OCI-LY7 (cell line): ENCODE results near the gene SERINC5. TPM values are rescaled to one million over a fixed set of nuclear protein-coding genes. Genes with fewer than 3 reads are reported as not detected.
"Not testable (repeated sequence)": the region's sequence is repeated elsewhere in the genome, so short reads cannot be mapped to it uniquely, and the experiment has no call there.

Experiments
- BruUV-seq: library from RNA; stranded (reverse); fragments of 400-500 nt; replicated peaks from 2 replicates; lab custom pipeline; 2021; lab: Mats Ljungman, UMichigan
- CTCF ChIA-PET: fragments of 300-600 bp; sonication (Branson Sonifier 250); formaldehyde crosslinking; loops from one replicate; lab custom pipeline; 2022; ENCODE audit warnings: antibody characterized with exemption; ENCODE audit not compliant: unreplicated experiment; lab: Charles Lee
- POLR2A ChIA-PET: fragments of 300-600 bp; sonication (Branson Sonifier 250); formaldehyde crosslinking; loops from one replicate; lab custom pipeline; 2022; ENCODE audit warnings: antibody characterized with exemption; lab: Charles Lee
- DNase-seq: peaks from one replicate; pipeline ENCODE4 v3.0.0-alpha.2; 2015; ENCODE audit warnings: low spot score
- H2AFZ ChIP-seq: fragments of 200-600 bp; sonication (generic), shearing (Covaris generic); 2 replicates; pipeline ENCODE4 v1.6.1; 2014; ENCODE audit warnings: mild to moderate bottlenecking, antibody characterized with exemption, low read length, moderate library complexity
- H3K27ac ChIP-seq: fragments of 200-600 bp; sonication (generic); 2 replicates; pipeline ENCODE4 v1.5.1; 2014; ENCODE audit warnings: mixed run types, low read depth, mild to moderate bottlenecking, moderate library complexity, low read length, inconsistent platforms; ENCODE audit not compliant: poor library complexity, severe bottlenecking
- H3K36me3 ChIP-seq: fragments of 200-600 bp; sonication (generic); 2 replicates; pipeline ENCODE4 v1.6.1; 2014; ENCODE audit warnings: mild to moderate bottlenecking, antibody characterized with exemption, low read length, moderate library complexity, mixed read lengths; ENCODE audit not compliant: insufficient read depth
- H3K4me1 ChIP-seq: fragments of 200-600 bp; sonication (generic); 2 replicates; pipeline ENCODE4 v1.5.1; 2014; ENCODE audit warnings: mild to moderate bottlenecking, low read length; ENCODE audit not compliant: insufficient read depth, poor library complexity, severe bottlenecking
- H3K4me2 ChIP-seq: fragments of 200-600 bp; sonication (generic); 2 replicates; pipeline ENCODE4 v1.6.1; 2014; ENCODE audit warnings: mild to moderate bottlenecking, low read length
- H3K4me3 ChIP-seq: fragments of 200-600 bp; sonication (generic); 2 replicates; pipeline ENCODE4 v1.5.1; 2014; ENCODE audit warnings: mild to moderate bottlenecking, low read depth, low read length; ENCODE audit not compliant: poor library complexity, severe bottlenecking
- H3K79me2 ChIP-seq: fragments of 200-600 bp; sonication (generic); 2 replicates; pipeline ENCODE4 v1.6.1; 2016; ENCODE audit warnings: low read depth, mild to moderate bottlenecking, low read length, moderate library complexity, mixed read lengths; ENCODE audit not compliant: insufficient read depth
- H3K9me2 ChIP-seq: fragments of 200-600 bp; sonication (generic); 2 replicates; pipeline ENCODE4 v1.6.1; 2016; ENCODE audit warnings: mild to moderate bottlenecking, low read length, mixed read lengths; ENCODE audit not compliant: insufficient read depth
- H3K9me3 ChIP-seq: fragments of 200-600 bp; sonication (generic); 2 replicates; pipeline ENCODE4 v1.6.1; 2014; ENCODE audit warnings: mild to moderate bottlenecking, mixed run types, low read length, mixed read lengths
- H4K20me1 ChIP-seq: fragments of 200-600 bp; sonication (generic); 2 replicates; pipeline ENCODE4 v1.6.1; 2014; ENCODE audit warnings: mild to moderate bottlenecking, antibody characterized with exemption, low read length, moderate library complexity, mixed read lengths; ENCODE audit not compliant: insufficient read depth
- CTCF ChIP-seq: fragments of 200-600 bp; sonication (generic); conservative IDR thresholded peaks from 2 replicates; pipeline ENCODE4 v1.5.1; 2014; ENCODE audit warnings: mild to moderate bottlenecking, antibody characterized with exemption, low read length, moderate library complexity, mixed read lengths
- EZH2phosphoT487 ChIP-seq: fragments of 200-600 bp; sonication (generic); IDR thresholded peaks from 2 replicates; pipeline ENCODE4 v1.6.1; 2018; ENCODE audit warnings: low read depth, borderline replicate concordance, mild to moderate bottlenecking, mixed run types, antibody characterized with exemption, low read length, moderate library complexity, mixed read lengths
- intact Hi-C: fragments of 100-400 bp; cut with micrococcal nuclease; formaldehyde crosslinking; loops from one replicate; pipeline ENCODE4 v1.10.0; 2022; ENCODE audit not compliant: unreplicated experiment
- total RNA-seq, 2 experiments: library from RNA; depleted of rRNA in 1 of 2; stranded (reverse); fragments of >200 nt in 1 of 2; shearing (Covaris generic) in 1 of 2; gene quantifications; 2 replicates each; pipeline ENCODE4 v1.2.3, GENCODE V29; 2014 to 2022

The SERINC5 gene
- total RNA-seq, 2 experiments from 2014 or later: 31.2 to 87.9 TPM

GRCh38 chr5:80206282-80206681 is 49.6 kb downstream of the SERINC5 start:
- Histone ChIP-seq H3K4me1 (no peaks in the 10 kb centered on the region), H2AFZ (no peak overlapping the region), H3K4me2 (no peak overlapping the region), H3K79me2 (peaks cover 68% of the 10 kb centered on the region; the same call in 1 of the 2 replicates), H3K9me2 (no peaks in the 10 kb centered on the region), H3K4me3 (no peak overlapping the region), H3K9me3 (peaks cover 16% of the 10 kb centered on the region), H4K20me1 (no peaks in the 10 kb centered on the region), H3K27ac (no peak overlapping the region), H3K36me3 (peaks cover 77% of the 10 kb centered on the region)
- ChIA-PET CTCF (no interaction called here), POLR2A (interaction anchor here (0.6 to 1.8 kb wide), 8 partner anchors 10 to 773 kb away, joined by 3 to 4 read pairs (median 4); no protein-coding TSS in a partner anchor)
- DNase-seq: no peak
- no TSS peak for BruUV-seq
- TF ChIP-seq EZH2phosphoT487: no peak
- TF ChIP-seq CTCF: no peak
- intact Hi-C loops: no loop called here

GRCh38 chr5:80205846-80206245 is 50.0 kb downstream of the SERINC5 start:
- Histone ChIP-seq H3K4me2 (no peak overlapping the region), H3K9me2 (no peaks in the 10 kb centered on the region), H3K4me3 (no peak overlapping the region), H3K36me3 (peaks cover 78% of the 10 kb centered on the region), H4K20me1 (no peaks in the 10 kb centered on the region), H2AFZ (no peak overlapping the region), H3K79me2 (peaks cover 68% of the 10 kb centered on the region; the same call in 1 of the 2 replicates), H3K4me1 (no peaks in the 10 kb centered on the region), H3K27ac (no peak overlapping the region), H3K9me3 (peaks cover 16% of the 10 kb centered on the region)
- intact Hi-C loops: no loop called here
- TF ChIP-seq CTCF: no peak
- TF ChIP-seq EZH2phosphoT487: no peak
- no peak for DNase-seq
- BruUV-seq: no TSS peak
- POLR2A ChIA-PET: interaction anchor here (0.6 to 1.8 kb wide), 5 partner anchors 9 to 151 kb away, joined by 3 to 4 read pairs (median 4); no protein-coding TSS in a partner anchor
- CTCF ChIA-PET: no interaction called here

GRCh38 chr5:80204808-80205614 is 50.8 kb downstream of the SERINC5 start:
- no peak overlapping the region for H3K4me2 ChIP-seq
- no TSS peak for BruUV-seq
- CTCF ChIA-PET: interaction anchor here (0.6 to 0.8 kb wide), 3 partner anchors 13 to 181 kb away, joined by 3 to 5 read pairs (median 3); no protein-coding TSS in a partner anchor
- intact Hi-C loops: no loop called here
- H3K4me3 ChIP-seq: no peak overlapping the region
- peak; percentile 45 for DNase-seq
- TF ChIP-seq EZH2phosphoT487 (no peak), CTCF (no peak)
- H3K79me2 ChIP-seq: peaks cover 61% of the 10 kb centered on the region; the same call in 1 of the 2 replicates
- H4K20me1 ChIP-seq: no peaks in the 10 kb centered on the region
- no peak overlapping the region for H3K27ac ChIP-seq
- no peaks in the 10 kb centered on the region for H3K9me2 ChIP-seq
- H3K36me3 ChIP-seq: peaks cover 76% of the 10 kb centered on the region
- no peak overlapping the region for H2AFZ ChIP-seq
- H3K4me1 ChIP-seq: no peaks in the 10 kb centered on the region
- POLR2A ChIA-PET: interaction anchor here (0.5 to 1.8 kb wide), 11 partner anchors 8 to 57 kb away, joined by 3 to 7 read pairs (median 4); no protein-coding TSS in a partner anchor
- H3K9me3 ChIP-seq: peaks cover 16% of the 10 kb centered on the region

GRCh38 chr5:80201763-80202162 is 54.1 kb downstream of the SERINC5 start:
- POLR2A ChIA-PET: not testable (repeated sequence)

More at GRCh38 chr5:80201763-80202162, 54.1 kb downstream of the SERINC5 start:
- H3K9me3 ChIP-seq: peaks cover 16% of the 10 kb centered on the region
- intact Hi-C loops, H3K4me2 ChIP-seq, H2AFZ ChIP-seq, H4K20me1 ChIP-seq, H3K9me2 ChIP-seq, DNase-seq, H3K27ac ChIP-seq, H3K4me1 ChIP-seq, BruUV-seq, CTCF ChIA-PET, H3K4me3 ChIP-seq: not testable (repeated sequence)
- H3K36me3 ChIP-seq: peaks cover 92% of the 10 kb centered on the region
- H3K79me2 ChIP-seq: peaks cover 38% of the 10 kb centered on the region; the same call in 1 of the 2 replicates
